HCT116 (cell line): ENCODE results near the gene TMEM59L. TPM values are rescaled to one million over a fixed set of nuclear protein-coding genes. Genes with fewer than 3 reads are reported as not detected.
A peak's percentile ranks its signal among the peaks of the same experiment; 100 is the strongest.

ENCODE experiments used
- ATAC-seq: fragments of 200-7000 bp; cut with Tn5 transposase; 2 replicates; pipeline ENCODE4 v1.9.1; 2020; ENCODE audit warnings: mild to moderate bottlenecking, moderate library complexity
- BruUV-seq: library from RNA; stranded (reverse); fragments of 400-500 nt; replicated peaks from 2 replicates; lab custom pipeline; 2021; lab: Mats Ljungman, UMichigan
- CTCF ChIA-PET: fragments of 300-600 bp; sonication (Branson Sonifier 250); formaldehyde crosslinking; loops from one replicate; lab custom pipeline; 2021; ENCODE audit warnings: antibody characterized with exemption; lab: Charles Lee
- POLR2A ChIA-PET: fragments of 300-600, 350-600 bp; sonication (Branson Sonifier 250); formaldehyde crosslinking; loops from one replicate; lab custom pipeline; 2021; ENCODE audit warnings: antibody characterized with exemption; lab: Charles Lee
- RAD21 ChIA-PET, 2 experiments: fragments of 300-600 bp; sonication (Branson Sonifier 250); formaldehyde crosslinking; loops; one replicate each; lab custom pipeline; 2023; ENCODE audit warnings: low total read pairs in 2 of 2; ENCODE audit not compliant: uncharacterized antibody in 2 of 2, unreplicated experiment in 2 of 2, low non-redundant PET in 1 of 2; lab: Charles Lee
- DNase-seq: peaks from one replicate; pipeline ENCODE4 v3.0.0-alpha.2; 2010; ENCODE audit warnings: low read depth, low spot score
- H2AFZ ChIP-seq: fragments of 200-600 bp; shearing (Covaris generic), sonication (generic); 2 replicates; pipeline ENCODE4 v1.6.1; 2017; ENCODE audit warnings: low read depth, mixed run types, mixed read lengths, antibody characterized with exemption, low read length; ENCODE audit not compliant: poor library complexity, severe bottlenecking
- H3K27ac ChIP-seq: 2 replicates; pipeline ENCODE4 v1.5.1; 2012; ENCODE audit warnings: low read depth, low read length
- H3K27me3 ChIP-seq: fragments of 200-600 bp; sonication (generic); 2 replicates; pipeline ENCODE4 v1.6.1; 2016; ENCODE audit warnings: mixed run types, low read length, mixed read lengths; ENCODE audit not compliant: insufficient read depth
- H3K36me3 ChIP-seq, 2 experiments: fragments of 200-500 bp in 1 of 2; fragments of 200-600 bp in 1 of 2; sonication (Bioruptor generic) in 1 of 2; sonication (generic) in 1 of 2; 2 replicates each; pipeline versions ENCODE4 v1.5.1 to v1.6.1; 2014 to 2016; ENCODE audit warnings: low read length in 2 of 2, inconsistent platforms in 1 of 2, mixed read lengths in 1 of 2, mixed run types in 1 of 2; ENCODE audit not compliant: insufficient read depth in 2 of 2, control insufficient read depth in 1 of 2
- H3K4me1 ChIP-seq, 2 experiments: fragments of 200-600 bp in 1 of 2; sonication (generic) in 1 of 2; 2 replicates each; pipeline versions ENCODE4 v1.5.1 to v1.6.1; 2012 to 2017; ENCODE audit warnings: low read length in 2 of 2, inconsistent platforms in 1 of 2, mild to moderate bottlenecking in 1 of 2, mixed read lengths in 1 of 2, mixed run types in 1 of 2, moderate library complexity in 1 of 2; ENCODE audit not compliant: insufficient read depth in 2 of 2, control insufficient read depth in 1 of 2
- H3K4me2 ChIP-seq: fragments of 200-600 bp; sonication (generic); 2 replicates; pipeline ENCODE4 v1.6.1; 2017; ENCODE audit warnings: mixed run types, low read length, mixed read lengths
- H3K4me3 ChIP-seq, 2 experiments: fragments of 200-600 bp in 1 of 2; sonication (generic) in 1 of 2; replicated peaks in 1 of 2; 2 replicates each; pipeline ENCODE4 v1.5.1; 2011 to 2016; ENCODE audit warnings: low read length in 2 of 2, control low read depth in 1 of 2, low read depth in 1 of 2, mild to moderate bottlenecking in 1 of 2, mixed read lengths in 1 of 2, mixed run types in 1 of 2
- H3K79me2 ChIP-seq: fragments of 200-600 bp; sonication (generic); 2 replicates; pipeline ENCODE4 v1.6.1; 2017; ENCODE audit warnings: mild to moderate bottlenecking, mixed run types, low read length, moderate library complexity, mixed read lengths; ENCODE audit not compliant: insufficient read depth
- H3K9ac ChIP-seq: fragments of 200-600 bp; sonication (generic); 2 replicates; pipeline ENCODE4 v1.6.1; 2016; ENCODE audit warnings: low read length, mixed read lengths
- H3K9me2 ChIP-seq: fragments of 200-600 bp; sonication (generic), shearing (Covaris generic); 2 replicates; pipeline ENCODE4 v1.6.1; 2017; ENCODE audit warnings: mixed run types, mild to moderate bottlenecking, moderate library complexity; ENCODE audit not compliant: insufficient read depth
- H3K9me3 ChIP-seq, 2 experiments: fragments of 200-500 bp in 1 of 2; fragments of 200-600 bp in 1 of 2; sonication (Bioruptor generic) in 1 of 2; sonication (generic) in 1 of 2; 2 replicates each; pipeline ENCODE4 v1.6.1; 2014 to 2017; ENCODE audit warnings: low read length in 2 of 2, mixed read lengths in 2 of 2, inconsistent platforms in 1 of 2, low read depth in 1 of 2, mild to moderate bottlenecking in 1 of 2, mixed run types in 1 of 2, moderate library complexity in 1 of 2; ENCODE audit not compliant: control insufficient read depth in 1 of 2, insufficient read depth in 1 of 2
- H4K20me1 ChIP-seq: fragments of 200-600 bp; sonication (generic), shearing (Covaris generic); 2 replicates; pipeline ENCODE4 v1.6.1; 2017; ENCODE audit warnings: mixed run types, mild to moderate bottlenecking, moderate library complexity; ENCODE audit not compliant: insufficient read depth
- CBX3 ChIP-seq: IDR thresholded peaks from 2 replicates; pipeline ENCODE4 v1.6.1; 2012; ENCODE audit warnings: low read depth
- CEBPB ChIP-seq: IDR thresholded peaks from 2 replicates; pipeline ENCODE4 v1.6.1; 2012; ENCODE audit warnings: low read depth
- EGR1 ChIP-seq: IDR thresholded peaks from 2 replicates; pipeline ENCODE4 v1.6.1; 2012; ENCODE audit warnings: low read depth
- EZH2phosphoT487 ChIP-seq: fragments of 200-600 bp; IDR thresholded peaks from 2 replicates; pipeline ENCODE4 v1.6.1; 2018; ENCODE audit warnings: antibody characterized with exemption, borderline replicate concordance
- JUND ChIP-seq: IDR thresholded peaks from 2 replicates; pipeline ENCODE4 v1.6.1; 2012
- POLR2AphosphoS5 ChIP-seq: IDR thresholded peaks from 2 replicates; pipeline ENCODE4 v1.6.1; 2011; ENCODE audit warnings: mild to moderate bottlenecking, low read depth, low read length, moderate library complexity
- SP1 ChIP-seq: IDR thresholded peaks from 2 replicates; pipeline ENCODE4 v1.6.1; 2012; ENCODE audit warnings: low read depth
- SRF ChIP-seq: IDR thresholded peaks from 2 replicates; pipeline ENCODE4 v1.6.1; 2012; ENCODE audit warnings: low read depth
- TCF7L2 ChIP-seq: IDR thresholded peaks from 2 replicates; pipeline ENCODE4 v1.7.0; 2011; ENCODE audit warnings: borderline replicate concordance, inconsistent platforms; ENCODE audit not compliant: insufficient read depth, insufficient read length; ENCODE audit errors: extremely low read depth
- ZBTB33 ChIP-seq: IDR thresholded peaks from 2 replicates; pipeline ENCODE4 v1.6.1; 2011; ENCODE audit warnings: mild to moderate bottlenecking, low read length, moderate library complexity; ENCODE audit not compliant: insufficient replicate concordance; ENCODE audit errors: extremely low read depth
- ZFX ChIP-seq: fragments of 450-650 bp; IDR thresholded peaks from 2 replicates; pipeline ENCODE4 v1.6.1; 2017
- intact Hi-C: fragments of 100-400 bp; cut with micrococcal nuclease; formaldehyde crosslinking; loops from 2 replicates; pipeline ENCODE4 v1.10.0; 2022
- total RNA-seq: library from RNA; stranded (reverse); gene quantifications from one replicate; pipeline ENCODE4 v1.2.1, GENCODE V29; 2021; ENCODE audit not compliant: unreplicated experiment

Gene TMEM59L
- total RNA-seq, 1 experiment from 2014 or later, result 14.3 TPM

- POLR2A ChIA-PET, result no interaction called here
- TF ChIP-seq SRF, result no peak
- no peak for TF ChIP-seq POLR2AphosphoS5
- TF ChIP-seq JUND, result no peak
- peak; percentile 60 for TF ChIP-seq TCF7L2
- intact Hi-C loops, result no loop called here
Measured at GRCh38 chr19:18610556-18611326, 1.9 kb upstream of the TMEM59L start.

GRCh38 chr19:18611327-18612050 is 1.2 kb upstream of the TMEM59L start:
- ATAC-seq, result no peak
- Histone ChIP-seq H3K27me3 (peaks cover 33% of the 10 kb centered on the region; the same call in 1 of the 2 replicates), H3K4me3 (no peak overlapping the region), H3K36me3 (no peaks in the 10 kb centered on the region), H4K20me1 (no peaks in the 10 kb centered on the region), H3K9me3 (no peaks in the 10 kb centered on the region), H3K27ac (no peak overlapping the region), H3K4me2 (peak overlapping the region; percentile 40), H2AFZ (no peak overlapping the region), H3K79me2 (no peaks in the 10 kb centered on the region), H3K9me2 (no peaks in the 10 kb centered on the region), H3K4me1 (peaks cover 22 to 48% of the 10 kb centered on the region in 2 experiments), H3K9ac (no peak overlapping the region)
- no peak for DNase-seq
- BruUV-seq, result no TSS peak
- ChIA-PET POLR2A (no interaction called here), RAD21 (no interaction called here), CTCF (interaction anchor here (1.6 kb wide), 1 partner anchor 17 kb away, joined by 3 read pairs; no protein-coding TSS in a partner anchor)
- intact Hi-C loops, result no loop called here
- TF ChIP-seq SP1 (no peak), ZFX (no peak), EGR1 (no peak), EZH2phosphoT487 (no peak), CEBPB (no peak), CBX3 (no peak), ZBTB33 (no peak), TCF7L2 (no peak)

More at GRCh38 chr19:18610556-18611326, 1.9 kb upstream of the TMEM59L start:
- Histone ChIP-seq H3K36me3 (no peaks in the 10 kb centered on the region), H3K9me3 (no peaks in the 10 kb centered on the region), H3K9me2 (no peaks in the 10 kb centered on the region), H3K27ac (no peak overlapping the region; the same call in 1 of the 2 replicates), H4K20me1 (no peaks in the 10 kb centered on the region), H3K4me2 (peak overlapping the region; percentile 40), H3K27me3 (peaks cover 33% of the 10 kb centered on the region; the same call in 1 of the 2 replicates), H3K9ac (no peak overlapping the region), H3K4me3 (no peak overlapping the region; a peak in 1 of 4 replicates), H3K79me2 (no peaks in the 10 kb centered on the region), H3K4me1 (peaks cover 23 to 52% of the 10 kb centered on the region in 2 experiments), H2AFZ (no peak overlapping the region)
- ChIA-PET CTCF (no interaction called here), RAD21 (no interaction called here)
- no peak for ATAC-seq
- no TSS peak for BruUV-seq
- no peak for DNase-seq
